Stimulated activated CD4-positive, alpha-beta T cell treated with anti-CD3 and anti-CD28 coated beads, Interleukin-2, amount 100 ng/mL, for 24 hours (primary cell): Measurements from ENCODE around the gene SPAG7.
"Not testable (repeated sequence)": the region's sequence is repeated elsewhere in the genome, so short reads cannot be mapped to it uniquely, and the experiment has no call there.

Experiments used
- DNase-seq, 2 donors: peaks; one replicate each; pipeline ENCODE4 v3.0.0-alpha.2; 2020

Gene SPAG7

GRCh38 chr17:4935650-4936049 is 32.0 kb downstream of the SPAG7 start:
- no peak for DNase-seq

DNA sequence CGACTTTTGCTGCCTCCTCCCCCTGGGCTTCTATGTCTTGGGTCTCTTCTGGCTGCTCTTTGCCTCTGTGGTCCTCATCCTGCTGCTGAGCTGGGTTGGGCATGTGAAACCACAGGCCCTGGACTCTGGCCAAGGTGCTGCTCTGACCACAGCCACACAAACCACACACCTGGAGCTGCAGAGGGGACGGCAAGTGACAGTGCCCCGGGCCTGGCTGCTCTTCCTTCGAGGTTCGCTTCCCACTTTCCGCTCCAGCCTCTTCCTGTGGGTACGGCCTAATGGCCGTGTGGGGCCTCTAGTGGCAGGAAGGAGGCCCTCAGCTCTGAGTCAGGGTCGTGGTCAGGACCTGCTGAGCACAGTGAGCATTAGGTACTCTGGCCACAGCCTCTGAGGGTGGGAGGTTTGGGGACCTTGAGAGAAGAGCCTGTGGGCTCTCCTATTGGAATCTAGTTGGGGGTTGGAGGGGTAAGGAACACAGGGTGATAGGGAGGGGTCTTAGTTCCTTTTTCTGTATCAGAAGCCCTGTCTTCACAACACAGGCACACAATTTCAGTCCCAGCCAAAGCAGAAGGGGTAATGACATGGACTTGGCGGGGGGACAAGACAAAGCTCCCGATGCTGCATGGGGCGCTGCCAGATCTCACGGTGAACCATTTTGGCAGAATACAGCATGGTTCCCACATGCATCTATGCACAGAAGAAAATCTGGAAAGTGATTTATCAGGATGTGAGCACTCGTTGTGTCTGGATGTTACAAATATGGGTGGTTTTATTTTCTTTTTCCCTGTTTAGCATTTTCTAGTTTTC is 33.2 kb downstream of the SPAG7 start:
- DNase-seq: no peak

- no peak for DNase-seq
Measured at GRCh38 chr17:4933646-4934045, 34.0 kb downstream of the SPAG7 start.

- DNase-seq: no peak
Measured at GRCh38 chr17:4932756-4933155, 34.9 kb downstream of the SPAG7 start.

DNA sequence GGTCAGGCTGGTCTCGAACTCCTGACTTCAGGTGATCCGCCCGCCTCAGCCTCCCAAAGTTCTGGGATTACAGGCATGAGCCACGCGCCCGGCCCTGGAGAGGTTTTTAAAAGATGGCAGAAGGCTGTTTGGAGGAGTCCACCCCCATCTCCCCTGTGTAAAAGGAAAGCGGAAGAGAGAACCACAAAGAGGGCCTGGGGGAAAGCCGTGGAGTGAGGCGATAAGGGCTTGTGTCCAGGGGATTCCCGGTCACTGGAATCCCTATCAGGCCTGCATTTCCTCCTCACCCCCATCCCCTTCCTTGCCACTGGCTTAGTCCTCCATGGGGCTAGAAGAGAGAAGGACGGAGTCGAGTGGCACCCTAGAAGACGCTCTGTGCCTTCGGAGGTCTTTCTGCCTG is 35.7 kb downstream of the SPAG7 start, which contains the start of gene GP1BA:
Gene GP1BA, plus strand, starts transcription at position 315 of the 400 bp plus-strand sequence. CDS start 328 bp downstream, outside the sequence.
- no peak for DNase-seq

- no peak for DNase-seq
Measured at GRCh38 chr17:4928881-4929280, 38.7 kb downstream of the SPAG7 start.

- DNase-seq: not testable (repeated sequence)
Measured at GRCh38 chr17:4926577-4927335, 40.9 kb downstream of the SPAG7 start.

- no peak for DNase-seq
Measured at GRCh38 chr17:4921320-4921719, 46.3 kb downstream of the SPAG7 start.

DNA sequence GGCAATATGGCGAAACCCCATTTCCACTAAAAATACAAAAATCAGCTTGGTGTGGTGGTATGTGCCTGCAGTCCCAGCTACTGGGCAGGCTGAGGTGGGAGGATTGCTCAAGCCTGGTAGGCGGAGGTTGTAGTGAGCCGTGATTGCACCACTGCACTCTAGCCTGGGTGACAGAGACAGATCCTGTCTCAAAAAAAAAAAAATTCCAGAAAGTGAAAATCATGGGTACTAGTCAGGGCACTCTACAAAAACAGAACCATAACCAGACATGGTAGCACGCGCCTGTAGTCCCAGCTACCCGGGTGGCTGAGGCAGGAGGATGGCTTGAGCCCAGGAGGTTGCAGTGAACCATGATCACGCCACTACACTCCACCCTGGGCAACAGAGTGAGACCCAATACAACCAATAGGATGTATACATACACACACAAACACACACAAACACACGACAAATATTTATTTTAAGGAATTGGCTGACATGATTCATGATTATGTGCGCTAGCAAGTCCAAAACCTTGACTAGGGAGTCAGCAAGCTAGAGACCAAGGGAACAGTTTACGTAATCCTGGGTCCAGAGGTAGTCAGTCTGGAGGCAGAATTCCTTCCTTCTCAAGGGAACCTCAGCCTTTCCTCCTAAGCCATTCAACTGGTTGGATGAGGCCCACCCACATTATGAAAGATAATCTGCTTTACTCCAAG is 47.1 kb downstream of the SPAG7 start:
- no peak for DNase-seq

GRCh38 chr17:4919511-4920047 is 48.0 kb downstream of the SPAG7 start:
- no peak for DNase-seq

- not testable (repeated sequence) for DNase-seq
Measured at GRCh38 chr17:4914551-4914950, 53.1 kb downstream of the SPAG7 start.

- no peak for DNase-seq
Measured at GRCh38 chr17:4913994-4914393, 53.6 kb downstream of the SPAG7 start.
